Measurements from ENCODE around the gene S100A7A.

DNA sequence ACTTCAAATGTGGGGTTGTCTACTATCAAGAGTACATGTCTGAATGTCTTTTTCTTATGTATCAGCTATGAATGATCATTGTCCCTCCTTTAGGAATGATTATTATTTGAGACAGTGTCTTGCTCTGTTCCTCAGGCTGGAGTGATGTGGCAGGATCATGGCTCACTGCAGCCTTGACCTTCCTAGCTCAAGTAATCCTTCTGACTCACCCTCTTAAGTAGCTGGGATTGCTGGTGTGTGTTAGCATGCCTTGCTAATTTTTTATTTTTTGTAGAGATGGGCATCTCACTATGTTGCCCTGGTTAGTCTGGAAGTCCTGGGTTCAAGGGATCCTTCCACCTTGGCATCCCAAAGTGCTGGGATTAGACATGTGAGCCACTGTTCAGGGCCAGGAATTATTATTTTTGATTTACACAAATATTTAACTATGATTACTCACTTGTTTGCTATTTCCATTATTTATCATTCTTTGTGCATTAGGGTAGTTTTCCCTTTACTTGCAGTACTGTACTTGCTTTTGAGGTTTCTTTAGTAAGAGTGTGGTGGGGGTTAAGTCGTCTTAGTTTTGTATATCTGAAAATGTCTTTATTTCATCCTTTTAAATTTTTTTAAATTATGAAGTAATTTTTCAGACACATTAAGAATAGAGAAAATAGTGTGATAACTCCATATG is 31.3 kb downstream of the S100A7A start:
- no peak for TF ChIP-seq GABPA (IDR thresholded peaks at IDR 0.05; ENCODE audit: low read depth)
- TF ChIP-seq, protein P1, sequence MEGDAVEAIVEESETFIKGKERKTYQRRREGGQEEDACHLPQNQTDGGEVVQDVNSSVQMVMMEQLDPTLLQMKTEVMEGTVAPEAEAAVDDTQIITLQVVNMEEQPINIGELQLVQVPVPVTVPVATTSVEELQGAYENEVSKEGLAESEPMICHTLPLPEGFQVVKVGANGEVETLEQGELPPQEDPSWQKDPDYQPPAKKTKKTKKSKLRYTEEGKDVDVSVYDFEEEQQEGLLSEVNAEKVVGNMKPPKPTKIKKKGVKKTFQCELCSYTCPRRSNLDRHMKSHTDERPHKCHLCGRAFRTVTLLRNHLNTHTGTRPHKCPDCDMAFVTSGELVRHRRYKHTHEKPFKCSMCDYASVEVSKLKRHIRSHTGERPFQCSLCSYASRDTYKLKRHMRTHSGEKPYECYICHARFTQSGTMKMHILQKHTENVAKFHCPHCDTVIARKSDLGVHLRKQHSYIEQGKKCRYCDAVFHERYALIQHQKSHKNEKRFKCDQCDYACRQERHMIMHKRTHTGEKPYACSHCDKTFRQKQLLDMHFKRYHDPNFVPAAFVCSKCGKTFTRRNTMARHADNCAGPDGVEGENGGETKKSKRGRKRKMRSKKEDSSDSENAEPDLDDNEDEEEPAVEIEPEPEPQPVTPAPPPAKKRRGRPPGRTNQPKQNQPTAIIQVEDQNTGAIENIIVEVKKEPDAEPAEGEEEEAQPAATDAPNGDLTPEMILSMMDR (IDR thresholded peaks at IDR 0.05; ENCODE audit: insufficient read depth, low read length), result no peak
- TF ChIP-seq POLR2AphosphoS5 (IDR thresholded peaks at IDR 0.05; ENCODE audit: low read depth), result no peak
- TF ChIP-seq, protein P2, sequence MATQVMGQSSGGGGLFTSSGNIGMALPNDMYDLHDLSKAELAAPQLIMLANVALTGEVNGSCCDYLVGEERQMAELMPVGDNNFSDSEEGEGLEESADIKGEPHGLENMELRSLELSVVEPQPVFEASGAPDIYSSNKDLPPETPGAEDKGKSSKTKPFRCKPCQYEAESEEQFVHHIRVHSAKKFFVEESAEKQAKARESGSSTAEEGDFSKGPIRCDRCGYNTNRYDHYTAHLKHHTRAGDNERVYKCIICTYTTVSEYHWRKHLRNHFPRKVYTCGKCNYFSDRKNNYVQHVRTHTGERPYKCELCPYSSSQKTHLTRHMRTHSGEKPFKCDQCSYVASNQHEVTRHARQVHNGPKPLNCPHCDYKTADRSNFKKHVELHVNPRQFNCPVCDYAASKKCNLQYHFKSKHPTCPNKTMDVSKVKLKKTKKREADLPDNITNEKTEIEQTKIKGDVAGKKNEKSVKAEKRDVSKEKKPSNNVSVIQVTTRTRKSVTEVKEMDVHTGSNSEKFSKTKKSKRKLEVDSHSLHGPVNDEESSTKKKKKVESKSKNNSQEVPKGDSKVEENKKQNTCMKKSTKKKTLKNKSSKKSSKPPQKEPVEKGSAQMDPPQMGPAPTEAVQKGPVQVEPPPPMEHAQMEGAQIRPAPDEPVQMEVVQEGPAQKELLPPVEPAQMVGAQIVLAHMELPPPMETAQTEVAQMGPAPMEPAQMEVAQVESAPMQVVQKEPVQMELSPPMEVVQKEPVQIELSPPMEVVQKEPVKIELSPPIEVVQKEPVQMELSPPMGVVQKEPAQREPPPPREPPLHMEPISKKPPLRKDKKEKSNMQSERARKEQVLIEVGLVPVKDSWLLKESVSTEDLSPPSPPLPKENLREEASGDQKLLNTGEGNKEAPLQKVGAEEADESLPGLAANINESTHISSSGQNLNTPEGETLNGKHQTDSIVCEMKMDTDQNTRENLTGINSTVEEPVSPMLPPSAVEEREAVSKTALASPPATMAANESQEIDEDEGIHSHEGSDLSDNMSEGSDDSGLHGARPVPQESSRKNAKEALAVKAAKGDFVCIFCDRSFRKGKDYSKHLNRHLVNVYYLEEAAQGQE (IDR thresholded peaks at IDR 0.05; ENCODE audit: insufficient replicate concordance, low read depth), result no peak
- no peak for TF ChIP-seq SPI1 (IDR thresholded peaks at IDR 0.05; ENCODE audit: borderline replicate concordance, low read depth)
